Measurements from ENCODE around the gene CALD1.

DNA sequence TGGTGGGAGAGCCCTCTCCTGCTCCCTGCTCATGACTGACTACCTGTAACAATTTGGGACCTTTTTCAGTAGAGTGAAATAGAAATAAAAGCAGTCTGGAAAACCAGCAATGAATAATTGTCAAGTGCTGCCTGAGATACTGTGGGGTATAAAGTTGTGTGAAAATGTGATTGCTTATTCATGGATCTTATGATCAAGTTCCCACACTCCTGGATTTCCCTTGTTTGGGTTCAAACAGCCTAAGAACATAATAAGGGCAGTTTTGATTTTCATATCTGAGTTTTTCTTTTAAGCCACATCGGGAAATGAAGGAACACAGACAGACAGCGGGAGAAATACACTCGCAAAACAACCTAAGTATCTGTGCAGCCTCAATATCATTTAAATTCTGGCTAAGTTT is 52.9 kb downstream of the CALD1 start:
- TF ChIP-seq, protein P1, sequence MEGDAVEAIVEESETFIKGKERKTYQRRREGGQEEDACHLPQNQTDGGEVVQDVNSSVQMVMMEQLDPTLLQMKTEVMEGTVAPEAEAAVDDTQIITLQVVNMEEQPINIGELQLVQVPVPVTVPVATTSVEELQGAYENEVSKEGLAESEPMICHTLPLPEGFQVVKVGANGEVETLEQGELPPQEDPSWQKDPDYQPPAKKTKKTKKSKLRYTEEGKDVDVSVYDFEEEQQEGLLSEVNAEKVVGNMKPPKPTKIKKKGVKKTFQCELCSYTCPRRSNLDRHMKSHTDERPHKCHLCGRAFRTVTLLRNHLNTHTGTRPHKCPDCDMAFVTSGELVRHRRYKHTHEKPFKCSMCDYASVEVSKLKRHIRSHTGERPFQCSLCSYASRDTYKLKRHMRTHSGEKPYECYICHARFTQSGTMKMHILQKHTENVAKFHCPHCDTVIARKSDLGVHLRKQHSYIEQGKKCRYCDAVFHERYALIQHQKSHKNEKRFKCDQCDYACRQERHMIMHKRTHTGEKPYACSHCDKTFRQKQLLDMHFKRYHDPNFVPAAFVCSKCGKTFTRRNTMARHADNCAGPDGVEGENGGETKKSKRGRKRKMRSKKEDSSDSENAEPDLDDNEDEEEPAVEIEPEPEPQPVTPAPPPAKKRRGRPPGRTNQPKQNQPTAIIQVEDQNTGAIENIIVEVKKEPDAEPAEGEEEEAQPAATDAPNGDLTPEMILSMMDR (IDR thresholded peaks at IDR 0.05; ENCODE audit: insufficient read depth, low read length, poor library complexity, severe bottlenecking): no peak
- no peak for TF ChIP-seq EZH2phosphoT487 (conservative IDR thresholded peaks at IDR 0.05; ENCODE audit: low read length)

All from SU-DHL-6 (cell line).